Stimulated activated CD8-positive, alpha-beta memory T cell treated with anti-CD3 and anti-CD28 coated beads, Interleukin-7, amount 100 ng/mL, for 4 hours (primary cell): ENCODE results near the gene YIPF4.
"Not testable (repeated sequence)": the region's sequence is repeated elsewhere in the genome, so short reads cannot be mapped to it uniquely, and the experiment has no call there.

ENCODE experiments used
- DNase-seq, 2 donors: peaks; one replicate each; pipeline ENCODE4 v3.0.0-alpha.2; 2020; ENCODE audit warnings: low read depth in 2 of 2

YIPF4 gene

GRCh38 chr2:32365679-32366078, 88.0 kb downstream of the YIPF4 start:
- DNase-seq: not testable (repeated sequence)
